Panc1 (cell line): ENCODE data around the gene LINC00237. TPM values are rescaled to one million over a fixed set of nuclear protein-coding genes. Genes with fewer than 3 reads are reported as not detected.

Experiments
- ATAC-seq: fragments of 200-7000 bp; cut with Tn5 transposase; 2 replicates; pipeline ENCODE4 v1.9.1; 2020; ENCODE audit warnings: mild to moderate bottlenecking, moderate library complexity
- BruUV-seq: library from RNA; stranded (reverse); fragments of 400-500 nt; replicated peaks from 2 replicates; lab custom pipeline; 2021; lab: Mats Ljungman, UMichigan
- CTCF ChIA-PET: fragments of 300-600 bp; sonication (Branson Sonifier 250); formaldehyde crosslinking; loops from one replicate; lab custom pipeline; 2022; ENCODE audit warnings: antibody characterized with exemption; lab: Charles Lee
- POLR2A ChIA-PET: fragments of 300-600 bp; sonication (Branson Sonifier 250); formaldehyde crosslinking; loops from one replicate; lab custom pipeline; 2022; ENCODE audit warnings: antibody characterized with exemption; lab: Charles Lee
- DNase-seq: peaks from one replicate; pipeline ENCODE4 v3.0.0-alpha.2; 2010; ENCODE audit warnings: low read depth, low spot score
- H3K27ac ChIP-seq: 2 replicates; pipeline ENCODE4 v1.5.1; 2011; ENCODE audit warnings: mild to moderate bottlenecking, low read length, inconsistent platforms
- H3K27me3 ChIP-seq: fragments of 200-500 bp; sonication (Bioruptor generic); 2 replicates; pipeline ENCODE4 v1.6.0; 2014; ENCODE audit warnings: low read length, inconsistent platforms; ENCODE audit not compliant: control insufficient read depth, insufficient read depth
- H3K36me3 ChIP-seq: fragments of 200-500 bp; sonication (Bioruptor generic); 2 replicates; pipeline ENCODE4 v1.5.1; 2014; ENCODE audit warnings: inconsistent platforms, mild to moderate bottlenecking, low read length, moderate library complexity; ENCODE audit not compliant: control insufficient read depth, insufficient read depth
- H3K4me1 ChIP-seq: 2 replicates; pipeline ENCODE4 v1.5.1; 2011; ENCODE audit warnings: inconsistent platforms, mild to moderate bottlenecking, low read length, moderate library complexity; ENCODE audit not compliant: control insufficient read depth, insufficient read depth
- H3K4me3 ChIP-seq, 2 experiments: 2 replicates each; pipeline ENCODE4 v1.5.1; 2011 to 2012; ENCODE audit warnings: low read depth in 2 of 2, low read length in 2 of 2, mild to moderate bottlenecking in 2 of 2, inconsistent platforms in 1 of 2, moderate library complexity in 1 of 2
- H3K9me3 ChIP-seq: fragments of 200-500 bp; sonication (Bioruptor generic); 2 replicates; pipeline ENCODE4 v1.5.1; 2014; ENCODE audit warnings: low read depth, mild to moderate bottlenecking, inconsistent platforms, low read length, moderate library complexity; ENCODE audit not compliant: control insufficient read depth, insufficient read depth
- CTCF ChIP-seq: fragments of 450-650 bp; IDR thresholded peaks from 2 replicates; pipeline ENCODE4 v1.5.1; 2017; ENCODE audit warnings: mild to moderate bottlenecking
- POLR2AphosphoS5 ChIP-seq: IDR thresholded peaks from 2 replicates; pipeline ENCODE4 v1.6.1; 2012; ENCODE audit warnings: mild to moderate bottlenecking, low read depth, low read length, moderate library complexity
- REST ChIP-seq, 2 experiments: IDR thresholded peaks; 2 replicates each; pipeline ENCODE4 v1.6.1; 2011 to 2012; ENCODE audit warnings: low read depth in 2 of 2, control low read depth in 1 of 2, low read length in 1 of 2, mild to moderate bottlenecking in 1 of 2, moderate library complexity in 1 of 2; ENCODE audit not compliant: insufficient read depth in 1 of 2
- SIN3A ChIP-seq: IDR thresholded peaks from 2 replicates; pipeline ENCODE4 v1.6.1; 2012; ENCODE audit warnings: low read depth, mild to moderate bottlenecking, low read length, moderate library complexity, borderline replicate concordance; ENCODE audit not compliant: insufficient read depth
- TCF7L2 ChIP-seq: IDR thresholded peaks from 2 replicates; pipeline ENCODE4 v1.6.1; 2011; ENCODE audit warnings: mild to moderate bottlenecking, low read depth, low read length, inconsistent platforms
- in situ Hi-C: cut with HindIII; loops from 2 replicates; pipeline ENCODE4 v1.10.0; 2016; ENCODE audit warnings: low sequenced_read_pairs, low pct_unique_long_range_greater_than_20kb
- intact Hi-C: fragments of 100-400 bp; cut with micrococcal nuclease; formaldehyde crosslinking; loops from one replicate; pipeline ENCODE4 v1.10.0; 2022; ENCODE audit not compliant: unreplicated experiment
- total RNA-seq: library from RNA; stranded (reverse); gene quantifications from one replicate; pipeline ENCODE4 v1.2.1, GENCODE V29; 2021; ENCODE audit not compliant: unreplicated experiment

The LINC00237 gene
- total RNA-seq, 1 experiment from 2014 or later = not detected

- ChIA-PET CTCF (no interaction called here), POLR2A (no interaction called here)
- in situ Hi-C loops = no loop called here
- no peak for ATAC-seq
- Histone ChIP-seq H3K4me1 (no peaks in the 10 kb centered on the region), H3K4me3 (no peak overlapping the region), H3K27me3 (no peaks in the 10 kb centered on the region), H3K36me3 (no peaks in the 10 kb centered on the region; the same call in 1 of the 2 replicates), H3K9me3 (no peaks in the 10 kb centered on the region), H3K27ac (no peak overlapping the region)
- no peak for TF ChIP-seq CTCF
- TF ChIP-seq SIN3A = no peak
- no peak for TF ChIP-seq POLR2AphosphoS5
- no peak for TF ChIP-seq TCF7L2
- TF ChIP-seq REST (IDR thresholded peaks at IDR 0.05; ENCODE audit: insufficient read depth in 1 of 2, low read depth in 2 of 2, low read length in 1 of 2) = no peak
- BruUV-seq = no TSS peak
- intact Hi-C loops = no loop called here
- no peak for DNase-seq
Observed at GRCh38 chr20:21145424-21145823, 39.3 kb upstream of the LINC00237 start.

GRCh38 chr20:21143194-21143890 lies 37.2 kb upstream of the LINC00237 start:
- Histone ChIP-seq H3K4me1 (no peaks in the 10 kb centered on the region), H3K9me3 (no peaks in the 10 kb centered on the region), H3K27ac (no peak overlapping the region), H3K4me3 (no peak overlapping the region), H3K36me3 (no peaks in the 10 kb centered on the region; the same call in 1 of the 2 replicates), H3K27me3 (no peaks in the 10 kb centered on the region)
- intact Hi-C loops = no loop called here
- TF ChIP-seq TCF7L2 (no peak), REST (IDR thresholded peaks at IDR 0.05; ENCODE audit: insufficient read depth in 1 of 2, low read depth in 2 of 2, low read length in 1 of 2) (no peak), CTCF (no peak), POLR2AphosphoS5 (no peak), SIN3A (no peak)
- in situ Hi-C loops = no loop called here
- no TSS peak for BruUV-seq
- CTCF ChIA-PET = no interaction called here
- ATAC-seq (no peak), DNase-seq (no peak)
- POLR2A ChIA-PET = no interaction called here
